ENCODE measurements around the gene TMEM39A.

DNA sequence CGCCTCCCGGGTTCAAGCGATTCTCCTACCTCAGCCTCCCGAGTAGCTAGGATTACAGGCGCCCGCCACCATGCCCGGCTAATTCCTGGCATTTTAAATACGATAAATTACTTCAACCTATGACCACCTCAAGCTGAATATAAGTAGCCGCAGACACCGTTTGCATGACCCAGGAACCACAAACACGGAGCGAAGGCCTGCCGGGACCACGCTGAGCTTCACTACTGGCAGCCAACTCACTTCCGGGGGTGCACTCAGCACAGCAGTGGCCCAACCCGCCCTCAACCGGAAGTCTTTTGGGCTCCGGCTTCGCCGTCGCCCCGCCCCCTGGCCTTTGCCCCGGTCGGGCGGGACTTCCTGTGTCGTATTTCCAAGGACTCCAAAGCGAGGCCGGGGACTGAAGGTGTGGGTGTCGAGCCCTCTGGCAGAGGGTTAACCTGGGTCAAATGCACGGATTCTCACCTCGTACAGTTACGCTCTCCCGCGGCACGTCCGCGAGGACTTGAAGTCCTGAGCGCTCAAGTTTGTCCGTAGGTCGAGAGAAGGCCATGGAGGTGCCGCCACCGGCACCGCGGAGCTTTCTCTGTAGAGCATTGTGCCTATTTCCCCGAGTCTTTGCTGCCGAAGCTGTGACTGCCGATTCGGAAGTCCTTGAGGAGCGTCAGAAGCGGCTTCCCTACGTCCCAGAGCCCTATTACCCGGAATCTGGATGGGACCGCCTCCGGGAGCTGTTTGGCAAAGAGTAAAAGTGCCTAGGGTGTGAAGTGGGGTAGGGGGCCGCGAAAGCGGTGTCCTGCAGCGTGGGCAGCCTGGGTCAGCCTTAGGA, 35.0 kb upstream of the TMEM39A start, which contains the start of gene TIMMDC1:
- TF ChIP-seq, protein P1, sequence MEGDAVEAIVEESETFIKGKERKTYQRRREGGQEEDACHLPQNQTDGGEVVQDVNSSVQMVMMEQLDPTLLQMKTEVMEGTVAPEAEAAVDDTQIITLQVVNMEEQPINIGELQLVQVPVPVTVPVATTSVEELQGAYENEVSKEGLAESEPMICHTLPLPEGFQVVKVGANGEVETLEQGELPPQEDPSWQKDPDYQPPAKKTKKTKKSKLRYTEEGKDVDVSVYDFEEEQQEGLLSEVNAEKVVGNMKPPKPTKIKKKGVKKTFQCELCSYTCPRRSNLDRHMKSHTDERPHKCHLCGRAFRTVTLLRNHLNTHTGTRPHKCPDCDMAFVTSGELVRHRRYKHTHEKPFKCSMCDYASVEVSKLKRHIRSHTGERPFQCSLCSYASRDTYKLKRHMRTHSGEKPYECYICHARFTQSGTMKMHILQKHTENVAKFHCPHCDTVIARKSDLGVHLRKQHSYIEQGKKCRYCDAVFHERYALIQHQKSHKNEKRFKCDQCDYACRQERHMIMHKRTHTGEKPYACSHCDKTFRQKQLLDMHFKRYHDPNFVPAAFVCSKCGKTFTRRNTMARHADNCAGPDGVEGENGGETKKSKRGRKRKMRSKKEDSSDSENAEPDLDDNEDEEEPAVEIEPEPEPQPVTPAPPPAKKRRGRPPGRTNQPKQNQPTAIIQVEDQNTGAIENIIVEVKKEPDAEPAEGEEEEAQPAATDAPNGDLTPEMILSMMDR (IDR thresholded peaks at IDR 0.05; ENCODE audit: extremely low read depth in 1 of 2, insufficient read depth in 1 of 2, low read depth in 1 of 2, low read length in 2 of 2), result no peak
- TF ChIP-seq POLR2AphosphoS5 (IDR thresholded peaks at IDR 0.05; ENCODE audit: insufficient read depth, low read depth, low read length) (peak; percentile 90), POLR2A (IDR thresholded peaks at IDR 0.05; ENCODE audit: low read depth, low read length) (peak; percentile 86)

Data from endothelial cell of umbilical vein (primary cell).